ENCODE measurements around the gene ITPRIP.

DNA sequence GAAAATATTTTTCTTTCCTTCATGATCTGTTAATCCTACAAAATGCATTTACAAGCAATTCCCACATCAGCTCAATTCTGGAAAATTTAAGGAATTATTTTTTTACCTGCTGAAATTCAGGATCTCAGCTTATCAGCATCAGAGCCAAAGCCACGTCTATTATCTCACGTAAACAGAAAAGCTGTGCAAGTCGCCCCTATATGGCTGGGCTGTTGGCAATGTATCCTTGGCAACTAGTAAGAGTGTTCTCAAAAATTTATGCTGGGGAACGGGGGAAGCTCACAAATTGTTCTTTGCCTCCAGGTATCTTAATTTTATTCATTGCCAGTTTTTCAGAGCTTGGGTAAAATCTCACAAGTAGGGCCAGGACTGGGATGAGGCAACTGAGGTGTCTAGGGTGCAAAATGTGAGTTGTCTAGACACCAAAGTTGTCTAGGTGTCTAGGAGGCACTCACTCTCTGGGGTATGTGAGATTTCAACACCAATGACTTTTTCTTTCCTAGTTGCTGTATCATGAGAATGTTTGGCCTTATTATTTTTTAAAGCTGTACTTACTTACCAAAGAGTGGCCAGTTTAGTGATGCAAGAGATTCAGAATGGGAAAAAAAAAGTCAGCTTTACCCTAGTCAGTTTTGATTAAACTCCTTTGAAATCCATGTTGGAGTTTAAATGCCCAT is 64.2 kb downstream of the ITPRIP start:
- TF ChIP-seq, protein P1, sequence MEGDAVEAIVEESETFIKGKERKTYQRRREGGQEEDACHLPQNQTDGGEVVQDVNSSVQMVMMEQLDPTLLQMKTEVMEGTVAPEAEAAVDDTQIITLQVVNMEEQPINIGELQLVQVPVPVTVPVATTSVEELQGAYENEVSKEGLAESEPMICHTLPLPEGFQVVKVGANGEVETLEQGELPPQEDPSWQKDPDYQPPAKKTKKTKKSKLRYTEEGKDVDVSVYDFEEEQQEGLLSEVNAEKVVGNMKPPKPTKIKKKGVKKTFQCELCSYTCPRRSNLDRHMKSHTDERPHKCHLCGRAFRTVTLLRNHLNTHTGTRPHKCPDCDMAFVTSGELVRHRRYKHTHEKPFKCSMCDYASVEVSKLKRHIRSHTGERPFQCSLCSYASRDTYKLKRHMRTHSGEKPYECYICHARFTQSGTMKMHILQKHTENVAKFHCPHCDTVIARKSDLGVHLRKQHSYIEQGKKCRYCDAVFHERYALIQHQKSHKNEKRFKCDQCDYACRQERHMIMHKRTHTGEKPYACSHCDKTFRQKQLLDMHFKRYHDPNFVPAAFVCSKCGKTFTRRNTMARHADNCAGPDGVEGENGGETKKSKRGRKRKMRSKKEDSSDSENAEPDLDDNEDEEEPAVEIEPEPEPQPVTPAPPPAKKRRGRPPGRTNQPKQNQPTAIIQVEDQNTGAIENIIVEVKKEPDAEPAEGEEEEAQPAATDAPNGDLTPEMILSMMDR (tag by site-specific recombination; IDR thresholded peaks at IDR 0.05), result no peak
- TF ChIP-seq ZBTB7A (tag by site-specific recombination; IDR thresholded peaks at IDR 0.05; ENCODE audit: low read depth), result no peak
- TF ChIP-seq SP2 (tag by site-specific recombination; IDR thresholded peaks at IDR 0.05), result no peak
- TF ChIP-seq, protein P2, sequence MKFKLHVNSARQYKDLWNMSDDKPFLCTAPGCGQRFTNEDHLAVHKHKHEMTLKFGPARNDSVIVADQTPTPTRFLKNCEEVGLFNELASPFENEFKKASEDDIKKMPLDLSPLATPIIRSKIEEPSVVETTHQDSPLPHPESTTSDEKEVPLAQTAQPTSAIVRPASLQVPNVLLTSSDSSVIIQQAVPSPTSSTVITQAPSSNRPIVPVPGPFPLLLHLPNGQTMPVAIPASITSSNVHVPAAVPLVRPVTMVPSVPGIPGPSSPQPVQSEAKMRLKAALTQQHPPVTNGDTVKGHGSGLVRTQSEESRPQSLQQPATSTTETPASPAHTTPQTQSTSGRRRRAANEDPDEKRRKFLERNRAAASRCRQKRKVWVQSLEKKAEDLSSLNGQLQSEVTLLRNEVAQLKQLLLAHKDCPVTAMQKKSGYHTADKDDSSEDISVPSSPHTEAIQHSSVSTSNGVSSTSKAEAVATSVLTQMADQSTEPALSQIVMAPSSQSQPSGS (tag by site-specific recombination; IDR thresholded peaks at IDR 0.05; ENCODE audit: low read depth), result no peak
- TF ChIP-seq, protein P3, sequence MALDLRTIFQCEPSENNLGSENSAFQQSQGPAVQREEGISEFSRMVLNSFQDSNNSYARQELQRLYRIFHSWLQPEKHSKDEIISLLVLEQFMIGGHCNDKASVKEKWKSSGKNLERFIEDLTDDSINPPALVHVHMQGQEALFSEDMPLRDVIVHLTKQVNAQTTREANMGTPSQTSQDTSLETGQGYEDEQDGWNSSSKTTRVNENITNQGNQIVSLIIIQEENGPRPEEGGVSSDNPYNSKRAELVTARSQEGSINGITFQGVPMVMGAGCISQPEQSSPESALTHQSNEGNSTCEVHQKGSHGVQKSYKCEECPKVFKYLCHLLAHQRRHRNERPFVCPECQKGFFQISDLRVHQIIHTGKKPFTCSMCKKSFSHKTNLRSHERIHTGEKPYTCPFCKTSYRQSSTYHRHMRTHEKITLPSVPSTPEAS (tag by site-specific recombination; IDR thresholded peaks at IDR 0.05), result no peak
- no peak for TF ChIP-seq ZSCAN30 (tag by site-specific recombination; IDR thresholded peaks at IDR 0.05)
- TF ChIP-seq, protein P4, sequence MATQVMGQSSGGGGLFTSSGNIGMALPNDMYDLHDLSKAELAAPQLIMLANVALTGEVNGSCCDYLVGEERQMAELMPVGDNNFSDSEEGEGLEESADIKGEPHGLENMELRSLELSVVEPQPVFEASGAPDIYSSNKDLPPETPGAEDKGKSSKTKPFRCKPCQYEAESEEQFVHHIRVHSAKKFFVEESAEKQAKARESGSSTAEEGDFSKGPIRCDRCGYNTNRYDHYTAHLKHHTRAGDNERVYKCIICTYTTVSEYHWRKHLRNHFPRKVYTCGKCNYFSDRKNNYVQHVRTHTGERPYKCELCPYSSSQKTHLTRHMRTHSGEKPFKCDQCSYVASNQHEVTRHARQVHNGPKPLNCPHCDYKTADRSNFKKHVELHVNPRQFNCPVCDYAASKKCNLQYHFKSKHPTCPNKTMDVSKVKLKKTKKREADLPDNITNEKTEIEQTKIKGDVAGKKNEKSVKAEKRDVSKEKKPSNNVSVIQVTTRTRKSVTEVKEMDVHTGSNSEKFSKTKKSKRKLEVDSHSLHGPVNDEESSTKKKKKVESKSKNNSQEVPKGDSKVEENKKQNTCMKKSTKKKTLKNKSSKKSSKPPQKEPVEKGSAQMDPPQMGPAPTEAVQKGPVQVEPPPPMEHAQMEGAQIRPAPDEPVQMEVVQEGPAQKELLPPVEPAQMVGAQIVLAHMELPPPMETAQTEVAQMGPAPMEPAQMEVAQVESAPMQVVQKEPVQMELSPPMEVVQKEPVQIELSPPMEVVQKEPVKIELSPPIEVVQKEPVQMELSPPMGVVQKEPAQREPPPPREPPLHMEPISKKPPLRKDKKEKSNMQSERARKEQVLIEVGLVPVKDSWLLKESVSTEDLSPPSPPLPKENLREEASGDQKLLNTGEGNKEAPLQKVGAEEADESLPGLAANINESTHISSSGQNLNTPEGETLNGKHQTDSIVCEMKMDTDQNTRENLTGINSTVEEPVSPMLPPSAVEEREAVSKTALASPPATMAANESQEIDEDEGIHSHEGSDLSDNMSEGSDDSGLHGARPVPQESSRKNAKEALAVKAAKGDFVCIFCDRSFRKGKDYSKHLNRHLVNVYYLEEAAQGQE (tag by site-specific recombination; IDR thresholded peaks at IDR 0.05), result no peak
